ENCODE data around the gene LRP2.

The LRP2 gene

GRCh38 chr2:169254774-169255173 lies 107.6 kb downstream of the LRP2 start:
- POLR2A ChIA-PET (ENCODE audit: low non-redundant PET), result no interaction called here
- TF ChIP-seq CTCF (conservative IDR thresholded peaks at IDR 0.05; ENCODE audit: low read depth), result no peak
- DNase-seq (ENCODE audit: low spot score), result no peak
- no peak overlapping the region for H3K27ac ChIP-seq
- CTCF ChIA-PET, result no interaction called here

- CTCF ChIA-PET, result no interaction called here
- no peak for DNase-seq (ENCODE audit: low spot score)
- POLR2A ChIA-PET (ENCODE audit: low non-redundant PET), result no interaction called here
- no peak for TF ChIP-seq CTCF (conservative IDR thresholded peaks at IDR 0.05; ENCODE audit: low read depth)
- H3K27ac ChIP-seq, result no peak overlapping the region
These were observed 115.1 kb downstream of the LRP2 start for GRCh38 chr2:169247211-169247610.

GRCh38 chr2:169240405-169240804 lies 121.9 kb downstream of the LRP2 start:
- CTCF ChIA-PET, result no interaction called here
- TF ChIP-seq CTCF (conservative IDR thresholded peaks at IDR 0.05; ENCODE audit: low read depth), result no peak
- no peak for DNase-seq (ENCODE audit: low spot score)
- POLR2A ChIA-PET (ENCODE audit: low non-redundant PET), result no interaction called here
- H3K27ac ChIP-seq, result no peak overlapping the region

- POLR2A ChIA-PET (ENCODE audit: low non-redundant PET), result no interaction called here
- TF ChIP-seq CTCF (conservative IDR thresholded peaks at IDR 0.05; ENCODE audit: low read depth), result no peak
- no peak overlapping the region for H3K27ac ChIP-seq
- DNase-seq (ENCODE audit: low spot score), result no peak
- CTCF ChIA-PET, result no interaction called here
These were observed 124.4 kb downstream of the LRP2 start for GRCh38 chr2:169237939-169238338.

- no peak overlapping the region for H3K27ac ChIP-seq
- ChIA-PET POLR2A (ENCODE audit: low non-redundant PET) (no interaction called here), CTCF (no interaction called here)
- TF ChIP-seq CTCF (conservative IDR thresholded peaks at IDR 0.05; ENCODE audit: low read depth), result no peak
- DNase-seq (ENCODE audit: low spot score), result no peak
These were observed 125.0 kb downstream of the LRP2 start for GRCh38 chr2:169237286-169237685.

GRCh38 chr2:169232551-169233154 lies 129.7 kb downstream of the LRP2 start:
- ChIA-PET POLR2A (ENCODE audit: low non-redundant PET) (no interaction called here), CTCF (no interaction called here)
- DNase-seq (ENCODE audit: low spot score), result no peak
- H3K27ac ChIP-seq, result no peak overlapping the region
- no peak for TF ChIP-seq CTCF (conservative IDR thresholded peaks at IDR 0.05; ENCODE audit: low read depth)

GRCh38 chr2:169230204-169230603 lies 132.1 kb downstream of the LRP2 start:
- no peak for TF ChIP-seq CTCF (conservative IDR thresholded peaks at IDR 0.05; ENCODE audit: low read depth)
- CTCF ChIA-PET, result no interaction called here
- no peak for DNase-seq (ENCODE audit: low spot score)
- H3K27ac ChIP-seq, result no peak overlapping the region
- POLR2A ChIA-PET (ENCODE audit: low non-redundant PET), result no interaction called here

Data from RWPE1 (cell line).